Panc1 (cell line): ENCODE measurements around the gene ALDH1B1. TPM values are rescaled to one million over a fixed set of nuclear protein-coding genes. Genes with fewer than 3 reads are reported as not detected.

Experiments
- ATAC-seq: fragments of 200-7000 bp; cut with Tn5 transposase; 2 replicates; pipeline ENCODE4 v1.9.1; 2020; ENCODE audit warnings: mild to moderate bottlenecking, moderate library complexity
- BruUV-seq: library from RNA; stranded (reverse); fragments of 400-500 nt; replicated peaks from 2 replicates; lab custom pipeline; 2021; lab: Mats Ljungman, UMichigan
- CTCF ChIA-PET: fragments of 300-600 bp; sonication (Branson Sonifier 250); formaldehyde crosslinking; loops from one replicate; lab custom pipeline; 2022; ENCODE audit warnings: antibody characterized with exemption; lab: Charles Lee
- POLR2A ChIA-PET: fragments of 300-600 bp; sonication (Branson Sonifier 250); formaldehyde crosslinking; loops from one replicate; lab custom pipeline; 2022; ENCODE audit warnings: antibody characterized with exemption; lab: Charles Lee
- DNase-seq: peaks from one replicate; pipeline ENCODE4 v3.0.0-alpha.2; 2010; ENCODE audit warnings: low read depth, low spot score
- H3K27ac ChIP-seq: 2 replicates; pipeline ENCODE4 v1.5.1; 2011; ENCODE audit warnings: mild to moderate bottlenecking, low read length, inconsistent platforms
- H3K27me3 ChIP-seq: fragments of 200-500 bp; sonication (Bioruptor generic); 2 replicates; pipeline ENCODE4 v1.6.0; 2014; ENCODE audit warnings: low read length, inconsistent platforms; ENCODE audit not compliant: control insufficient read depth, insufficient read depth
- H3K36me3 ChIP-seq: fragments of 200-500 bp; sonication (Bioruptor generic); 2 replicates; pipeline ENCODE4 v1.5.1; 2014; ENCODE audit warnings: inconsistent platforms, mild to moderate bottlenecking, low read length, moderate library complexity; ENCODE audit not compliant: control insufficient read depth, insufficient read depth
- H3K4me1 ChIP-seq: 2 replicates; pipeline ENCODE4 v1.5.1; 2011; ENCODE audit warnings: inconsistent platforms, mild to moderate bottlenecking, low read length, moderate library complexity; ENCODE audit not compliant: control insufficient read depth, insufficient read depth
- H3K4me3 ChIP-seq, 2 experiments: 2 replicates each; pipeline ENCODE4 v1.5.1; 2011 to 2012; ENCODE audit warnings: low read depth in 2 of 2, low read length in 2 of 2, mild to moderate bottlenecking in 2 of 2, inconsistent platforms in 1 of 2, moderate library complexity in 1 of 2
- H3K9me3 ChIP-seq: fragments of 200-500 bp; sonication (Bioruptor generic); 2 replicates; pipeline ENCODE4 v1.5.1; 2014; ENCODE audit warnings: low read depth, mild to moderate bottlenecking, inconsistent platforms, low read length, moderate library complexity; ENCODE audit not compliant: control insufficient read depth, insufficient read depth
- POLR2AphosphoS5 ChIP-seq: IDR thresholded peaks from 2 replicates; pipeline ENCODE4 v1.6.1; 2012; ENCODE audit warnings: mild to moderate bottlenecking, low read depth, low read length, moderate library complexity
- REST ChIP-seq, 2 experiments: IDR thresholded peaks; 2 replicates each; pipeline ENCODE4 v1.6.1; 2011 to 2012; ENCODE audit warnings: low read depth in 2 of 2, control low read depth in 1 of 2, low read length in 1 of 2, mild to moderate bottlenecking in 1 of 2, moderate library complexity in 1 of 2; ENCODE audit not compliant: insufficient read depth in 1 of 2
- SIN3A ChIP-seq: IDR thresholded peaks from 2 replicates; pipeline ENCODE4 v1.6.1; 2012; ENCODE audit warnings: low read depth, mild to moderate bottlenecking, low read length, moderate library complexity, borderline replicate concordance; ENCODE audit not compliant: insufficient read depth
- TCF7L2 ChIP-seq: IDR thresholded peaks from 2 replicates; pipeline ENCODE4 v1.6.1; 2011; ENCODE audit warnings: mild to moderate bottlenecking, low read depth, low read length, inconsistent platforms
- in situ Hi-C: cut with HindIII; loops from 2 replicates; pipeline ENCODE4 v1.10.0; 2016; ENCODE audit warnings: low sequenced_read_pairs, low pct_unique_long_range_greater_than_20kb
- intact Hi-C: fragments of 100-400 bp; cut with micrococcal nuclease; formaldehyde crosslinking; loops from one replicate; pipeline ENCODE4 v1.10.0; 2022; ENCODE audit not compliant: unreplicated experiment
- total RNA-seq: library from RNA; stranded (reverse); gene quantifications from one replicate; pipeline ENCODE4 v1.2.1, GENCODE V29; 2021; ENCODE audit not compliant: unreplicated experiment
- TF ChIP-seq, protein P1 (sequence below): fragments of 450-650 bp; IDR thresholded peaks from 2 replicates; pipeline ENCODE4 v1.5.1; 2017; ENCODE audit warnings: mild to moderate bottlenecking

Gene ALDH1B1
- total RNA-seq, 1 experiment from 2014 or later = 34.2 TPM

GRCh38 chr9:38343552-38343951 lies 49.0 kb upstream of the ALDH1B1 start:
- Histone ChIP-seq H3K27ac (no peak overlapping the region), H3K9me3 (no peaks in the 10 kb centered on the region), H3K4me1 (no peaks in the 10 kb centered on the region), H3K36me3 (no peaks in the 10 kb centered on the region), H3K27me3 (no peaks in the 10 kb centered on the region), H3K4me3 (no peak overlapping the region)
- BruUV-seq = no TSS peak
- TF ChIP-seq, protein P1, sequence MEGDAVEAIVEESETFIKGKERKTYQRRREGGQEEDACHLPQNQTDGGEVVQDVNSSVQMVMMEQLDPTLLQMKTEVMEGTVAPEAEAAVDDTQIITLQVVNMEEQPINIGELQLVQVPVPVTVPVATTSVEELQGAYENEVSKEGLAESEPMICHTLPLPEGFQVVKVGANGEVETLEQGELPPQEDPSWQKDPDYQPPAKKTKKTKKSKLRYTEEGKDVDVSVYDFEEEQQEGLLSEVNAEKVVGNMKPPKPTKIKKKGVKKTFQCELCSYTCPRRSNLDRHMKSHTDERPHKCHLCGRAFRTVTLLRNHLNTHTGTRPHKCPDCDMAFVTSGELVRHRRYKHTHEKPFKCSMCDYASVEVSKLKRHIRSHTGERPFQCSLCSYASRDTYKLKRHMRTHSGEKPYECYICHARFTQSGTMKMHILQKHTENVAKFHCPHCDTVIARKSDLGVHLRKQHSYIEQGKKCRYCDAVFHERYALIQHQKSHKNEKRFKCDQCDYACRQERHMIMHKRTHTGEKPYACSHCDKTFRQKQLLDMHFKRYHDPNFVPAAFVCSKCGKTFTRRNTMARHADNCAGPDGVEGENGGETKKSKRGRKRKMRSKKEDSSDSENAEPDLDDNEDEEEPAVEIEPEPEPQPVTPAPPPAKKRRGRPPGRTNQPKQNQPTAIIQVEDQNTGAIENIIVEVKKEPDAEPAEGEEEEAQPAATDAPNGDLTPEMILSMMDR = no peak
- no peak for TF ChIP-seq SIN3A
- TF ChIP-seq TCF7L2 = no peak
- no peak for TF ChIP-seq POLR2AphosphoS5
- no peak for TF ChIP-seq REST (IDR thresholded peaks at IDR 0.05; ENCODE audit: insufficient read depth in 1 of 2, low read depth in 2 of 2, low read length in 1 of 2)
- ATAC-seq (no peak), DNase-seq (no peak)
- CTCF ChIA-PET = no interaction called here
- in situ Hi-C loops = no loop called here
- intact Hi-C loops = no loop called here
- POLR2A ChIA-PET = no interaction called here

- BruUV-seq = no TSS peak
- CTCF ChIA-PET = no interaction called here
- intact Hi-C loops = no loop called here
Measured at GRCh38 chr9:38344566-38345324, 47.8 kb upstream of the ALDH1B1 start.

More at GRCh38 chr9:38344566-38345324, 47.8 kb upstream of the ALDH1B1 start:
- no peak for TF ChIP-seq TCF7L2
- TF ChIP-seq POLR2AphosphoS5 = no peak
- TF ChIP-seq, protein P1 = no peak
- no peak for TF ChIP-seq REST (IDR thresholded peaks at IDR 0.05; ENCODE audit: insufficient read depth in 1 of 2, low read depth in 2 of 2, low read length in 1 of 2)
- TF ChIP-seq SIN3A = no peak
- no peak overlapping the region for H3K4me3 ChIP-seq
- no peak overlapping the region for H3K27ac ChIP-seq
- H3K4me1 ChIP-seq = no peaks in the 10 kb centered on the region
- no peaks in the 10 kb centered on the region for H3K9me3 ChIP-seq
- ATAC-seq (no peak), DNase-seq (no peak)
- H3K27me3 ChIP-seq = no peaks in the 10 kb centered on the region
- H3K36me3 ChIP-seq = no peaks in the 10 kb centered on the region
- in situ Hi-C loops = no loop called here
- POLR2A ChIA-PET = no interaction called here
